Left renal cortex interstitium (tissue), 4 donors: ENCODE measurements around the gene TMEM131. TPM values are rescaled to one million over a fixed set of nuclear protein-coding genes. Genes with fewer than 3 reads are reported as not detected.
"Not testable (repeated sequence)": the region's sequence is repeated elsewhere in the genome, so short reads cannot be mapped to it uniquely, and the experiment has no call there.

Experiments used
- DNase-seq, 4 donors: peaks; one replicate each; pipeline ENCODE4 v3.0.0-alpha.2; 2013; ENCODE audit warnings: low read depth in 4 of 4, low spot score in 2 of 4, missing footprints in 1 of 4
- polyA plus RNA-seq, 4 donors: library from polyadenylated mRNA; unstranded; fragments of 120-200 nt; gene quantifications; one replicate each; pipeline ENCODE4 v1.2.1, GENCODE V29; 2013; ENCODE audit not compliant: insufficient read length in 4 of 4

TMEM131 gene
- polyA plus RNA-seq, 4 donors: 39.2 to 49.8 (median 45.4) TPM

- no peak for DNase-seq
Measured at GRCh38 chr2:97963880-97964279, 31.9 kb downstream of the TMEM131 start.

GRCh38 chr2:97963079-97963406, 32.7 kb downstream of the TMEM131 start:
- DNase-seq: no peak

GRCh38 chr2:97961534-97961933, 34.2 kb downstream of the TMEM131 start:
- no peak for DNase-seq

GRCh38 chr2:97958184-97958583, 37.6 kb downstream of the TMEM131 start:
- DNase-seq: no peak

- DNase-seq: no peak
Measured at GRCh38 chr2:97957432-97958183, 38.1 kb downstream of the TMEM131 start.

- not testable (repeated sequence) for DNase-seq
Measured at GRCh38 chr2:97956753-97957152, 39.0 kb downstream of the TMEM131 start.

- DNase-seq: no peak
Measured at GRCh38 chr2:97953853-97954252, 41.9 kb downstream of the TMEM131 start.

GRCh38 chr2:97952357-97952756, 43.4 kb downstream of the TMEM131 start:
- DNase-seq: no peak

GRCh38 chr2:97951155-97951680, 44.5 kb downstream of the TMEM131 start:
- no peak for DNase-seq

GRCh38 chr2:97950329-97951154, 45.2 kb downstream of the TMEM131 start:
- no peak for DNase-seq

- DNase-seq: no peak
Measured at GRCh38 chr2:97948926-97949325, 46.8 kb downstream of the TMEM131 start.

- DNase-seq: no peak
Measured at GRCh38 chr2:97945791-97946190, 50.0 kb downstream of the TMEM131 start.

- DNase-seq: no peak
Measured at GRCh38 chr2:97936881-97937280, 58.9 kb downstream of the TMEM131 start.

- peak in 1 of 4 donors; percentile 20 for DNase-seq
Measured at GRCh38 chr2:97936199-97936598, 59.5 kb downstream of the TMEM131 start.

- DNase-seq: no peak
Measured at GRCh38 chr2:97935719-97936161, 60.0 kb downstream of the TMEM131 start.

- no peak for DNase-seq
Measured at GRCh38 chr2:97932975-97933662, 62.6 kb downstream of the TMEM131 start.

- no peak for DNase-seq
Measured at GRCh38 chr2:97931858-97932225, 63.9 kb downstream of the TMEM131 start.

- DNase-seq: no peak
Measured at GRCh38 chr2:97931118-97931857, 64.5 kb downstream of the TMEM131 start.

- DNase-seq: no peak
Measured at GRCh38 chr2:97928591-97928990, 67.2 kb downstream of the TMEM131 start.

GRCh38 chr2:97926946-97927345, 68.8 kb downstream of the TMEM131 start:
- DNase-seq: no peak
